H1 (cell line): ENCODE results near the gene PAPOLA. TPM values are rescaled to one million over a fixed set of nuclear protein-coding genes. Genes with fewer than 3 reads are reported as not detected.

Source experiments
- CTCF ChIA-PET: fragments of 300-600 bp; sonication (Branson Sonifier 250); formaldehyde crosslinking; loops from one replicate; lab custom pipeline; 2021; ENCODE audit not compliant: partially characterized antibody; lab: Charles Lee
- POLR2A ChIA-PET: fragments of 300-600 bp; sonication (Branson Sonifier 250); formaldehyde crosslinking; loops from one replicate; lab custom pipeline; 2021; ENCODE audit warnings: inconsistent platforms; ENCODE audit not compliant: partially characterized antibody; lab: Charles Lee
- DNase-seq, 2 experiments: peaks; one replicate each; pipeline versions ENCODE4 v3.0.0 to v3.0.0-alpha.2; 2010 to 2022; ENCODE audit warnings: low spot score in 2 of 2, low read depth in 1 of 2, mixed read lengths in 1 of 2
- FAIRE-seq: peaks from 2 replicates; lab custom pipeline; 2011; peaks lifted over from hg19 to GRCh38; lab: Jason Lieb, UNC
- H2AFZ ChIP-seq: 2 replicates; pipeline ENCODE4 v1.8.1; 2012; ENCODE audit warnings: low read length, inconsistent platforms
- H2AK5ac ChIP-seq: 2 replicates; pipeline ENCODE4 v1.6.1; 2013; ENCODE audit warnings: low read depth, low read length
- H2BK120ac ChIP-seq: replicated peaks from 2 replicates; pipeline ENCODE3; 2013; ENCODE audit warnings: low read depth, low read length, inconsistent platforms
- H2BK12ac ChIP-seq: 2 replicates; pipeline ENCODE4 v1.6.1; 2013; ENCODE audit warnings: low read depth, low read length
- H2BK15ac ChIP-seq: 2 replicates; pipeline ENCODE4 v1.6.1; 2013; ENCODE audit warnings: low read length
- H2BK20ac ChIP-seq: 2 replicates; pipeline ENCODE4 v1.6.1; 2013; ENCODE audit warnings: low read length
- H2BK5ac ChIP-seq: 2 replicates; pipeline ENCODE4 v1.6.1; 2013; ENCODE audit warnings: low read depth, low read length
- H3K14ac ChIP-seq: 2 replicates; pipeline ENCODE4 v1.6.1; 2013; ENCODE audit warnings: inconsistent platforms; ENCODE audit not compliant: insufficient read length
- H3K18ac ChIP-seq: 2 replicates; pipeline ENCODE4 v1.6.1; 2013; ENCODE audit warnings: low read length; ENCODE audit errors: extremely low read depth
- H3K23ac ChIP-seq: 2 replicates; pipeline ENCODE4 v1.6.1; 2013; ENCODE audit warnings: inconsistent platforms; ENCODE audit not compliant: insufficient read length
- H3K23me2 ChIP-seq: 2 replicates; pipeline ENCODE4 v1.6.1; 2013; ENCODE audit warnings: low read depth, low read length
- H3K27ac ChIP-seq: 2 replicates; pipeline ENCODE4 v1.6.1; 2011; ENCODE audit warnings: low read depth, low read length, inconsistent platforms
- H3K27me3 ChIP-seq, 4 experiments: replicated peaks in 1 of 4; 1 replicate in 1 of 4; 2 replicates in 3 of 4; pipeline versions ENCODE4 v1.6.1 to v1.8.1; 2011 to 2013; ENCODE audit warnings: low read length in 3 of 4, mild to moderate bottlenecking in 3 of 4, inconsistent platforms in 2 of 4, mixed read lengths in 2 of 4, moderate library complexity in 1 of 4; ENCODE audit not compliant: control insufficient read depth in 3 of 4, insufficient read depth in 3 of 4; ENCODE audit errors: extremely low read depth in 1 of 4
- H3K36me3 ChIP-seq, 4 experiments: 2 replicates each; pipeline versions ENCODE4 v1.6.1 to v1.8.1; 2011 to 2013; ENCODE audit warnings: mild to moderate bottlenecking in 4 of 4, low read length in 3 of 4, moderate library complexity in 2 of 4, control low read depth in 1 of 4, inconsistent platforms in 1 of 4; ENCODE audit not compliant: insufficient read depth in 4 of 4, control insufficient read depth in 2 of 4
- H3K4ac ChIP-seq: replicated peaks from 2 replicates; pipeline ENCODE3; 2013; ENCODE audit warnings: low read length, low read depth, mixed read lengths, inconsistent platforms; ENCODE audit not compliant: insufficient read length
- H3K4me1 ChIP-seq, 4 experiments: replicated peaks in 1 of 4; 1 replicate in 1 of 4; 2 replicates in 3 of 4; pipeline versions ENCODE4 v1.6.1 to v1.8.1; 2011 to 2013; ENCODE audit warnings: low read length in 3 of 4, inconsistent platforms in 2 of 4, mixed read lengths in 1 of 4; ENCODE audit not compliant: insufficient read depth in 4 of 4, control insufficient read depth in 3 of 4
- H3K4me2 ChIP-seq, 2 experiments: 2 replicates each; pipeline versions ENCODE4 v1.6.1 to v1.8.1; 2011 to 2013; ENCODE audit warnings: low read depth in 2 of 2, low read length in 2 of 2, control low read depth in 1 of 2, inconsistent platforms in 1 of 2, mild to moderate bottlenecking in 1 of 2; ENCODE audit not compliant: insufficient read depth in 1 of 2
- H3K4me3 ChIP-seq, 4 experiments: fragments of 200-600, 300-600 bp in 1 of 4; sonication (generic), shearing (Covaris generic), sonication (Bioruptor Twin) in 1 of 4; 2 replicates each; pipeline versions ENCODE4 v1.5.1 to v1.8.1; 2011 to 2016; ENCODE audit warnings: low read length in 4 of 4, low read depth in 3 of 4, control low read depth in 2 of 4, inconsistent platforms in 2 of 4, mild to moderate bottlenecking in 2 of 4, mixed read lengths in 1 of 4, moderate library complexity in 1 of 4; ENCODE audit not compliant: insufficient read depth in 2 of 4; ENCODE audit errors: extremely low read depth in 1 of 4
- H3K56ac ChIP-seq: replicated peaks from 2 replicates; pipeline ENCODE3; 2013; ENCODE audit warnings: low read depth, mild to moderate bottlenecking, mixed read lengths, low read length, inconsistent platforms; ENCODE audit not compliant: insufficient read length
- H3K79me1 ChIP-seq: 2 replicates; pipeline ENCODE4 v1.6.1; 2013; ENCODE audit warnings: low read depth, low read length, control low read depth
- H3K79me2 ChIP-seq, 2 experiments: 2 replicates each; pipeline versions ENCODE4 v1.6.1 to v1.8.1; 2012 to 2013; ENCODE audit warnings: low read length in 2 of 2, mild to moderate bottlenecking in 2 of 2, inconsistent platforms in 1 of 2; ENCODE audit not compliant: insufficient read depth in 2 of 2, control insufficient read depth in 1 of 2
- H3K9ac ChIP-seq, 4 experiments: replicated peaks in 1 of 4; 1 replicate in 1 of 4; 2 replicates in 3 of 4; pipeline versions ENCODE4 v1.6.1 to v1.8.1; 2011 to 2013; ENCODE audit warnings: low read depth in 3 of 4, low read length in 3 of 4, control low read depth in 2 of 4, mild to moderate bottlenecking in 2 of 4, moderate library complexity in 2 of 4, inconsistent platforms in 1 of 4; ENCODE audit errors: extremely low read depth in 1 of 4
- H3K9me3 ChIP-seq, 2 experiments: 2 replicates each; pipeline versions ENCODE4 v1.6.1 to v1.8.1; 2012 to 2013; ENCODE audit warnings: mild to moderate bottlenecking in 2 of 2, moderate library complexity in 2 of 2, control low read depth in 1 of 2, inconsistent platforms in 1 of 2, low read depth in 1 of 2, low read length in 1 of 2, mixed read lengths in 1 of 2; ENCODE audit not compliant: insufficient read depth in 2 of 2
- H4K20me1 ChIP-seq, 2 experiments: replicated peaks in 1 of 2; 2 replicates each; pipeline versions ENCODE3 to v1.8.1; 2011 to 2013; ENCODE audit warnings: inconsistent platforms in 2 of 2, low read length in 2 of 2, mild to moderate bottlenecking in 1 of 2; ENCODE audit not compliant: insufficient read depth in 2 of 2, control insufficient read depth in 1 of 2
- H4K5ac ChIP-seq: 2 replicates; pipeline ENCODE4 v1.6.1; 2013; ENCODE audit warnings: low read length, low read depth, mixed read lengths, inconsistent platforms; ENCODE audit not compliant: insufficient read length
- H4K8ac ChIP-seq: 2 replicates; pipeline ENCODE4 v1.8.0; 2013; ENCODE audit warnings: mild to moderate bottlenecking, moderate library complexity, low read length, inconsistent platforms; ENCODE audit not compliant: insufficient read depth; ENCODE audit errors: extremely low read depth
- H4K91ac ChIP-seq: replicated peaks from 2 replicates; pipeline ENCODE3; 2013; ENCODE audit warnings: low read length, mixed read lengths, inconsistent platforms; ENCODE audit not compliant: insufficient read length
- BCL11A ChIP-seq, 2 experiments: IDR thresholded peaks; one replicate each; pipeline ENCODE4 v1.6.1; 2011; ENCODE audit warnings: low read depth in 2 of 2, low read length in 2 of 2, mild to moderate bottlenecking in 2 of 2
- CTBP2 ChIP-seq: IDR thresholded peaks from 2 replicates; pipeline ENCODE4 v1.7.0; 2011; ENCODE audit warnings: borderline replicate concordance, mild to moderate bottlenecking, moderate library complexity, mixed read lengths, low read length; ENCODE audit not compliant: insufficient read depth, insufficient read length
- EZH2 ChIP-seq: fragments of 200-600 bp; sonication (generic); IDR thresholded peaks from 2 replicates; pipeline ENCODE4 v1.7.1; 2012; ENCODE audit warnings: low read depth, mild to moderate bottlenecking, moderate library complexity, low read length, inconsistent platforms; ENCODE audit not compliant: severe bottlenecking
- NRF1 ChIP-seq: IDR thresholded peaks from 2 replicates; pipeline ENCODE4 v1.6.1; 2011; ENCODE audit warnings: mild to moderate bottlenecking, low read depth, low read length, improper control_type of control experiment
- POLR2A ChIP-seq, 2 experiments: IDR thresholded peaks; 1 replicate in 1 of 2; 2 replicates in 1 of 2; pipeline ENCODE4 v1.6.1; 2011; ENCODE audit warnings: low read depth in 2 of 2, low read length in 2 of 2, mild to moderate bottlenecking in 2 of 2; ENCODE audit errors: control extremely low read depth in 1 of 2
- POLR2AphosphoS5 ChIP-seq: IDR thresholded peaks from 2 replicates; pipeline ENCODE4 v1.6.1; 2011; ENCODE audit warnings: low read depth, low read length
- RAD21 ChIP-seq, 2 experiments: IDR thresholded peaks in 1 of 2; conservative IDR thresholded peaks in 1 of 2; 2 replicates each; pipeline ENCODE4 v1.6.1; 2011; ENCODE audit warnings: low read depth in 2 of 2, low read length in 2 of 2, improper control_type of control experiment in 1 of 2, inconsistent platforms in 1 of 2, mild to moderate bottlenecking in 1 of 2, moderate library complexity in 1 of 2
- SAP30 ChIP-seq: fragments of 300-600 bp; sonication (generic); IDR thresholded peaks from 2 replicates; pipeline ENCODE4 v1.7.1; 2012; ENCODE audit warnings: low read length, moderate library complexity, mild to moderate bottlenecking, inconsistent platforms; ENCODE audit not compliant: insufficient read depth, insufficient replicate concordance
- SIN3A ChIP-seq, 2 experiments: IDR thresholded peaks in 1 of 2; conservative IDR thresholded peaks in 1 of 2; 2 replicates each; pipeline ENCODE4 v1.6.1; 2011 to 2012; ENCODE audit warnings: low read length in 2 of 2, improper control_type of control experiment in 1 of 2, low read depth in 1 of 2, mild to moderate bottlenecking in 1 of 2
- SIRT6 ChIP-seq: IDR thresholded peaks from one replicate; pipeline ENCODE4 v1.7.1; 2012; ENCODE audit warnings: low read length, inconsistent platforms
- SIX5 ChIP-seq: IDR thresholded peaks from 2 replicates; pipeline ENCODE4 v1.6.1; 2011; ENCODE audit warnings: mild to moderate bottlenecking, low read depth, low read length
- USF2 ChIP-seq: IDR thresholded peaks from 2 replicates; pipeline ENCODE4 v1.6.1; 2011; ENCODE audit warnings: low read length, improper control_type of control experiment
- YY1 ChIP-seq: IDR thresholded peaks from 2 replicates; pipeline ENCODE4 v1.6.1; 2011; ENCODE audit warnings: low read depth, mild to moderate bottlenecking, low read length
- WGBS, 2 experiments: shearing (Covaris generic) in 1 of 2; methylation state at CpG; one replicate each; pipeline versions ENCODE4 v1.1.6 to v1.1.7; 2013 to 2015; ENCODE audit warnings: low lambda C conversion rate in 2 of 2, mixed read lengths in 2 of 2, inconsistent platforms in 1 of 2, low coverage in 1 of 2, missing lambda C conversion rate in 1 of 2; ENCODE audit not compliant: insufficient replicate concordance in 2 of 2, insufficient coverage in 1 of 2, insufficient read length in 1 of 2; ENCODE audit errors: extremely low coverage in 1 of 2, missing lambda C conversion rate in 1 of 2; 5-methylcytosine and 5-hydroxymethylcytosine counted together
- polyA plus RNA-seq, 7 experiments: library from polyadenylated mRNA; depleted of rRNA in 3 of 7; stranded (reverse) in 5 of 7; unstranded in 2 of 7; fragments of >200 nt in 5 of 7; fragments of 200-250 nt in 2 of 7; gene quantifications; 1 replicate in 5 of 7; 2 replicates in 1 of 7; 4 replicates in 1 of 7; pipeline versions ENCODE4 v1.2.1 to v1.2.3, GENCODE V29; 2011 to 2013; ENCODE audit warnings: missing spikeins in 2 of 7, mixed read lengths in 2 of 7
- total RNA-seq: library from RNA; stranded (reverse); fragmentation: NEBNext Ultra II Directional; extraction: Animal tissue kit (Norgen Biotek cat#: 25700); gene quantifications from 2 replicates; pipeline ENCODE4 v1.2.1, GENCODE V29; 2021

The PAPOLA gene
- total and polyA plus RNA-seq, 2 of the 8 experiments (the other 6 are each of a cell fraction or from before 2014, with no cell fraction given): 163 to 239 TPM

DNA sequence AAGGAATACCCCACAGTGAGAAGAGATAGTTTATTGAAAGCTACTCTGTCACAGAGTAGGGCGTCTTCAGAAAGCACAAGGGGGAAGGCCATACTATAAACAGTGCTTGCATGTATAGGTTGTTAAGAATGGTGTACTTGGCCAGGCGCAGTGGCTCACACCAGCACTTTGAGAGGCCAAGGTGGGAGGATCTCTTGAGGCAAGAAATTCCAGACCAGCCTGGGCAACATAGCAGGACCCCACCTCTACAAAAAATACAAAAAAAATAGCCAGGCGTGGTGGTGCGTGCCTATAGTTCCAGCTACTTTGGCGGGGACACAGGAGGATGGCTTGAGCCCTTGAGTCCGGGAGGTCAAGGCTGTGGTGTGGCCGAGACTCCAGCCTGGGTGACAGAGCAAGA, 38.0 kb upstream of the PAPOLA start:
- no peak overlapping the region for H2AFZ ChIP-seq
- H4K91ac ChIP-seq: no peak overlapping the region
- no peaks in the 10 kb centered on the region for H3K23me2 ChIP-seq
- 77% methylated on average over 7 of the region's 7 CpGs; no CpG with 5 or more reads in 1 of the 2 experiments for WGBS, 2 experiments
- peaks cover 0 to 7% (median 4%) of the 10 kb centered on the region in 4 experiments; a peak in 4 of 7 replicates for H3K4me1 ChIP-seq
- H3K79me1 ChIP-seq: no peaks in the 10 kb centered on the region
- no peak overlapping the region for H3K4ac ChIP-seq
- no peak overlapping the region for H2BK15ac ChIP-seq
- no peak overlapping the region for H4K8ac ChIP-seq
- H3K56ac ChIP-seq: no peak overlapping the region
- H2BK12ac ChIP-seq: no peak overlapping the region
- H2BK5ac ChIP-seq: no peak overlapping the region
- no peaks in the 10 kb centered on the region for H3K27me3 ChIP-seq
- ChIA-PET CTCF (no interaction called here), POLR2A (interaction anchor here (0.9 kb wide), 1 partner anchor 52 kb away, joined by 3 read pairs; no protein-coding TSS in a partner anchor)
- no peak overlapping the region for H3K4me2 ChIP-seq
- no peaks in the 10 kb centered on the region for H3K9me3 ChIP-seq
- no peaks in the 10 kb centered on the region for H3K79me2 ChIP-seq
- H4K5ac ChIP-seq: no peak overlapping the region
- no peak overlapping the region for H3K18ac ChIP-seq
- no peak overlapping the region for H3K4me3 ChIP-seq
- no peak overlapping the region for H3K14ac ChIP-seq
- no peaks in the 10 kb centered on the region for H4K20me1 ChIP-seq
- H2BK20ac ChIP-seq: no peak overlapping the region
- DNase-seq (no peak), FAIRE-seq (no peak)
- H3K27ac ChIP-seq: no peak overlapping the region
- H3K9ac ChIP-seq: no peak overlapping the region
- no peak overlapping the region for H2BK120ac ChIP-seq
- H3K23ac ChIP-seq: no peak overlapping the region
- no peak overlapping the region for H2AK5ac ChIP-seq
- H3K36me3 ChIP-seq: no peaks in the 10 kb centered on the region
- no peak for TF ChIP-seq USF2
- TF ChIP-seq SIRT6: no peak
- no peak for TF ChIP-seq RAD21 (IDR thresholded peaks at IDR 0.05 in 1 of 2, conservative IDR thresholded peaks at IDR 0.05 in 1 of 2; ENCODE audit: low read depth in 2 of 2, low read length in 2 of 2)
- no peak for TF ChIP-seq SIX5
- TF ChIP-seq POLR2A (IDR thresholded peaks at IDR 0.05; ENCODE audit: control extremely low read depth in 1 of 2, low read depth in 2 of 2, low read length in 2 of 2): no peak
- no peak for TF ChIP-seq NRF1
- no peak for TF ChIP-seq CTBP2
- no peak for TF ChIP-seq BCL11A (IDR thresholded peaks at IDR 0.05; ENCODE audit: low read depth in 2 of 2, low read length in 2 of 2)
- TF ChIP-seq YY1: no peak
- no peak for TF ChIP-seq SAP30
- no peak for TF ChIP-seq EZH2
- TF ChIP-seq POLR2AphosphoS5: no peak
- no peak for TF ChIP-seq SIN3A (conservative IDR thresholded peaks at IDR 0.05 in 1 of 2, IDR thresholded peaks at IDR 0.05 in 1 of 2; ENCODE audit: low read depth in 1 of 2, low read length in 2 of 2)
